HG03571 (cell line): Measurements from ENCODE around the gene ELOA2.
"Not testable (repeated sequence)": the region's sequence is repeated elsewhere in the genome, so short reads cannot be mapped to it uniquely, and the experiment has no call there.

Source experiments
- ATAC-seq: cut with Tn5 transposase; IDR thresholded peaks from one replicate; pipeline ENCODE4 v1.9.1; 2021; ENCODE audit not compliant: unreplicated experiment

Gene ELOA2

GRCh38 chr18:47023769-47024465 is 11.5 kb downstream of the ELOA2 start:
- ATAC-seq: not testable (repeated sequence)

- not testable (repeated sequence) for ATAC-seq
Observed at GRCh38 chr18:47022821-47023220, 12.6 kb downstream of the ELOA2 start.

GRCh38 chr18:47020757-47021156 is 14.7 kb downstream of the ELOA2 start:
- not testable (repeated sequence) for ATAC-seq

- ATAC-seq: not testable (repeated sequence)
Observed at GRCh38 chr18:47019870-47020269, 15.6 kb downstream of the ELOA2 start.
